ENCODE data around the gene RPL35.

The RPL35 gene

DNA sequence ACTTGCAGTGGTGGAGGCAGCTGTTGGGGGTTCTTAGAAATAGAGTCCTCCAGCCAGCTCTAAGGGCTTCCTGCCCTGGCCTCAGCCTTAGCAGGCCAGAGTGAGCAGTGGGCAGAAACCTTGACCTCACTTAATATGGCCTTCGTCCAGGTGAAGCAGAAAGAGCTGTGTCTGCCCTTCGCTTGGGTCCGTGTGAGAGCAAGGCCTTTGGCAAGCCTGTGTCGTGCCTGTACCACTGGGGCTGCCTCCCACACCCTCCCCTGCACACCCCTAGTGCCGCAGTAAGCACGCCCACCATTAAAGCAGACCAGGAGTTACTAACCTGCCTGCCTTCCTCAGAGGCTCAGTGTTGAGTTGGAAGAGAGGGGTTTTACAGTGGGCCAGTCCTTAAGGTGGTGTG, 13.7 kb upstream of the RPL35 start:
- DNase-seq, result no peak

DNA sequence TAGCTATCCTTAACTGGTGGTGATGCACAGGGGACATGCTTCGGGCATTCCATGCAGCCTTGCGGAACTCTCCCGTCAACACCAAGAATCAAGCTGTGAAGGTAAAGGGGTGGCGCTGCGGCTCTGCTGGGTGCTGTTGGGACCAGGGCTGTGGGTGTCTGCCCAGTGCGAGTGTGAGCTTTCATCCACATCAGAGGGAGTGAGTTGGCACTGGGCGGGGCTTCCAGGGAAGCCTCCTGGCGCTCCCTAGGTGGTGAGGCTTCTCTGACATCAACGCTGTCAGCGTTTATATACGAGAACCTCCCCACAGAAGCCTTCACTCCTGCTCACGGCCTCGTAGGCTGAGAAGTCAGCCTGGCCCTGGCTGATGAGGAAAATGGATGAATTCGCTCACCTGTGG, 11.9 kb upstream of the RPL35 start:
- peak in 1 of 5 experiments; percentile 73 for DNase-seq

DNA sequence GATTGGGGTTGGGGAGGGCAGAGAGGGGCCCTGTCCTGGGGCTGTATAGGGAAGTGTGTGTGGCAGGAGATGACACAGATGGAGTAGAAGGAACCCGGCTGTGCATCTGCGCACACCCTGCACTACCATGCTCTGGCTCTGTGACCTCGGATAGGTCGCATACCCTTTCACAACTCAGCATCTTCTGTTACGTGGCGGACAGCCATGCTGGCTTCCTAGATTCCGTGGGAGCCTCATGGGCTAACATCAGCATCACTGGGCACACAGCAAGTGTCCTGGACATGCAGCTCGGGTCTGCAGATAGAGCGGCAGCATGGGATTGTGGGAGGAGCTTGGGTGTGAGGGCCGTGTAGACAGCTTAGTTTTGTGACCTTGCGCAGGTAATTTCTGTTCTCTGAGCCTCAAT, 9.4 kb upstream of the RPL35 start:
- no peak for DNase-seq

- DNase-seq, result peak in 1 of 5 experiments; percentile 20
Observed at GRCh38 chr9:124870723-124871122, 9.0 kb upstream of the RPL35 start.

DNA sequence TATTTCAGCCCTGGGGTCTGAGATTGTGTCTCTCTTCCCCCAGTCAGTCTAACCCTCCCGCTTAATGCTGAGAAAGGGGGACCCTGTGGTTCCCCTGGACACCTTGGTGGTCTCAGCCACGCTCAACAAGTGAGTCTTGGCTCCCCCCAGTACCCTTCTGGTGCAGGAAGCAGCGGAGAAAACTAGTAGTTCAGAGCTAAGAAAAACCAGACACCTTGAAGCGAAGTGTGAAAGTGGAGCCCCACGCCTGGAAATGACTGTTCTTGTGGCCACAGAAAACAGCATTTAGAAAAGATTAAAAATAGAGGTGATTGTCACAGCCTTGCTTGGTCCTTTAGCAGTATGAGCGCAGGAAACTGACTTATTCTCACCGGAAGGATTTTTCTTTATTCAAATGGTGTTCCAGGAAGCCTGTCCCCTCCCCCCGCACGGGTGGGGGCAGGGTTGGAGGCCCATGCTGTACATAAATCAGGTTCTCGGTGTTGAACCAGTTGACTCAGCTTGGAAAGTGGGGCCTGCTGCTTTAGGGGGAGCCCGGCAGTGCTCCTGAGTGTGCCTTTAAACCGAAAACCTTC, 8.3 kb upstream of the RPL35 start:
- DNase-seq, result peak in 4 of 5 experiments; percentile 43 to 92 (median 87)

DNA sequence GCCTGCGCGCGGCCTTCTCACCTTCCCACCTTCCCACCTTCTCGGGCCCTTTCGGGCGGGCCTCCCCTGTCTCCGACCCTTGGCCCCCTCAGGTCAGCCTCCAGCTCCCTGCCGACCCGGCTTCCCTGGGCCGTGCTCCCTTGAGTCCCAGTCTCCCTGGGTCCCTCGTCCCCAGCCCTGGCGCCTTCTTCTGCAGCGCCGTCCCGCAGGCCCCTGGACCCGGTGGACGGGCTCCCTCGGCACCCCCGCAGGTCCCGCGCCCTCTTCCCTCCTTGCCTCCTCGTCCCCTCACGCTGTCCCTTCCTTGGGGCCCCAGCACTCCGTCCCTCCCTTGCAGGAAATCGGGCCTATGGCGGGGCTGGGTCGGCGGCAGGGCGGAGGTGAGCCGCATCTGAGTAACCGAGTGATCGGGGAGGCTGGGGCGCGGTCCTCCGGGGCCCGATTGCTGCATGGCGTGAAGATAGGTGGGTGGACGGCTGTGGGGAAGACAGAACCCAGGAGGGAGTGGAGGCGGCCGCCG, 7.8 kb upstream of the RPL35 start:
- DNase-seq, result peak in 3 of 5 experiments; percentile 36 to 54 (median 45)

- peak; percentile 87 to 94 (median 88) for DNase-seq
Observed at GRCh38 chr9:124868511-124869465, 7.0 kb upstream of the RPL35 start.

- DNase-seq, result no peak
Observed at GRCh38 chr9:124863371-124863871, 1.7 kb upstream of the RPL35 start.

DNA sequence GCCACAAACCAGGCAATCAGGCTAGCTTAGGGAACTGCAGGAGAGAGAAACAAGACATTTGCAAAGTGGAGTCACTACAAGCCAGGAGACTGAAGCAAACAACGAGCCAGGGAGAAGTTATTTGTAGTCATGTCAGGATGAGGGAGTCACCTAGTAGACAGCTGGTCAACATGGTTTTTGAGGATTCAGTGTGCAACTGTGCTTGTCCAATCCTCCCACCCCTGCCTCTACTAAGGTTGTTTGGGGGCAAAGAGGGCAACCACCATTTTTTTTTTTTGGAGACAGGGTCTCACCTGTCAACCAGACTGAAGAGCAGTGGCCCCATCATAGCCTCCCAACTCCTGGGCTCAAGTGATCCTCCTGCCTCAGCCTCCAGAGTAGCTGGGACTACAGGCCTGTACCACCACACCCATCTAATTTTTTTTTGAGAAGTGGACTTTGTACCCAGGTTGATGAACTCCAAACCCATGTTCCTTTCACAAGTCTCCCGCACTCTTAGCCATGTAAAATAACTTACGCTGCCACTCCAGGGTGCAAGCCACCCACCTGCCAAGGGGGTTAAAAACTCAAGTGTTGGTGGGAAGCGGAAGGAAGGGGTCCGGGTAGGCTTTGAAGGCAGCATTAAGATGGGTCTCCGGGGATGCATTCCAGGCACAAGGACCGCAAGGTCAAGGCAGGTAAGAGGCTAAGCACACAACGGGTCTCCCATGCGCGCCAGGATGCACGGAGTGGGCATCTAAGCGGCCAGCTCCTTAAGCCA, 995 bp downstream of the RPL35 start:
- DNase-seq, result no peak

DNA sequence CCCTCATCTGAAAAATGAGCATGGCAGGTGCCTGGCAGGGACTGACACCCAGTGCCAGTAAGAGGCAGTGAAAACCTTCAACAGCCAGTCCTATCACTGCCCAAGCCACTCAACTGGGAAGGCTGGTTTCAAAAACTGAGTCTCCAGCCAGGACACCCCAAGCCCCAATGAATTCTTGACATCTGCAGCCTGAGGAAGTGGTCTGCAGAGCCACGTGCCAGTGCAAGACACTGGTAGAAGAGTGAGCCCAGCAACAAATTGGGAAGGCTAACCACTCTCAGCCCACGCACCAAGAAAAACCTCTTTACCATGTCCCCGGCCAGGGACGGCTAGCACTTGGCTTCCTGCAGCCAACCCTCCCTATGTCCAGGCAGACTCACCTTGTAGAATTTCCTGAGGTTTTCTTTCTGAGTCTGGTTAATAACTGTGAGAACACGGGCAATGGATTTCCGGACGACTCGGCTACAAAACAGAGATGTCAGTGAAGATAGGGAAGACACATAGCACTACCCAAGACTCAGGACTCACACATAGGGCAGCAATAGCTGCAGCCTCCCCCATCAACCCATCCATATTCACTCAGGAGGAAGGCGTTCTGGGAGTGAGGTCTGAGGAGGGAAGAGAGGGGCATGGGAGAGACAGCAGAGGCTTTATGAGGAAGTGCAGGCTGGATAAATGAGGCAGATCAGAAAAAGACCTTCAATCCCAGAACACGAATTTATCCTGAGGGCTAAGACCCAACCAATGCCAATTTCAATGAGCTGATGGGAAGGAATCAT, 1.8 kb downstream of the RPL35 start:
- DNase-seq, result peak in 1 of 5 experiments; percentile 48

GRCh38 chr9:124858330-124859046, 3.3 kb downstream of the RPL35 start:
- no peak for DNase-seq

DNA sequence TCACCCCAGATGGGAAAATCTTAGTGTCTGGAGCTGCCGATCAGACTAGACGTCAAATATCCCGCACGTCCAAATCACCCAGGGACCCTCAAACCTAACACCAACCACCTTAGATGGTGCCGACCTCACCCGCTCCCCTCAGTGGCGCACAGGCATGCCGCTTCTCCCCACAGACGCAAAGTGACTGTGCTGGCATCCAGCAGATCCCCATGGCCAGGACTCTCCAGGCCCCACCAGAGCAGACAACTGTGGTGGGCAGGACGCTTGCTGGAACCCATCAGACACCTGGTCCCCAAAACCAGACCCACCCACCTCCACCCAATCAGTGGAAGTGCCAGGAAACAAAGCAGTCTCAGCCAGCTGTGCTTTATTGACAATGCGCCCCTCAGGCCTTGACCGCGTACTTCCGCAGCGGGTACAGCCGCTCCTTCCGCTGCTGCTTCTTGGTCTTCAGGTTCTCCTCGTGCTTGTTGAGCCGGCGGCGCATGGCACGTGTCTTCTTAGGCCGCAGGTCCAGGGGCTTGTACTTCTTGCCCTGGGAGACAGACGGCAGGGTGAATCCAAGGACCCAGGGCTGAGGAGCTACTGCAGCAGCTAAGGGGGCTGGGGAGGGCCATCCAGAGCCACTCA, 4.1 kb downstream of the RPL35 start:
- no peak for DNase-seq

GRCh38 chr9:124855944-124856765, 5.6 kb downstream of the RPL35 start:
- no peak for DNase-seq

- no peak for DNase-seq
Observed at GRCh38 chr9:124855566-124855943, 6.2 kb downstream of the RPL35 start.

DNA sequence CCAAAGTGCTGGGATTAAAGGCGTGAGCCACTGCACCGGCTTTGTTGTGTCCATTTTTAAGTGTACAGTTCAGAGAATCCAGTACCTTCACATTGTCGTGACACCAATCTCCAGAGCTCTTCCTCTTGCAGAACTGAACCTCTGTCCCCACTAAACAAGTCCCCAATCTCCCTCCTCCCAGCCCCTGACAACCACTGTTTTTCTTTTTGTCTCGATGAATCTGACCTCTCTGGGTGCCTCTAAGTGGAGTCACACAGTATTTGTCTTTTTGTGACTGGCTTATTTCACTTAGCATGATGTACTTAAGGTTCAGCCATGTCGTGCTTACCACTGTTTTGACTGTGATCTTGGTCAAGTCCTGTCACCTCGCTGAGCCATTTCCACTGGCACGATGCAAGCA, 6.9 kb downstream of the RPL35 start:
- no peak for DNase-seq

DNA sequence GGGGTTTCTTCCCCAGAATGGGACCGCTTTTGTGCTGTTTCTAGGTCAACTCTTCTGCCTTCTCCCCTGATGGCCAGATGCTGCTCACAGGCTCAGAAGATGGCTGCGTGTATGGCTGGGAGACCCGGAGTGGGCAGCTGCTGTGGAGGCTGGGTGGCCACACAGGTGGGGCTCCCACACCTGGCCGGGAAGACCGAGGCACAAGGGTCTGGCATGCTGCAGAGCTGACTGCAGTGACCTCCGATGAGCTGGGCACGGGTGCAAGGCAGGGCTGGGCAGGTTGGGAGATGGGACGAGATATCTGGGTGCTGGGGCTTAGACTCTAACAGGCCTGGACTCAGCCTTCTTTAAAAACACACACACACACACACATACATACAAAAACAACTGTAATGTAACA, 7.6 kb downstream of the RPL35 start:
- no peak for DNase-seq

GRCh38 chr9:124853605-124854143, 8.1 kb downstream of the RPL35 start:
- no peak for DNase-seq

- peak; percentile 55 to 90 (median 74) for DNase-seq
Observed at GRCh38 chr9:124852829-124853531, 8.8 kb downstream of the RPL35 start, which contains the start of gene WDR38. Gene WDR38 (plus strand): TSS chr9:124853460. CDS start chr9:124853532, 72 bp downstream.

Measured in T-helper 2 cell (primary cell).